ENCODE data around the gene SPTLC2.

- TF ChIP-seq CTCF (IDR thresholded peaks at IDR 0.05 in 8 of 11, conservative IDR thresholded peaks at IDR 0.05 in 3 of 11) (no peak), POLR2AphosphoS5 (IDR thresholded peaks at IDR 0.05) (peak in 1 of 3 donors; percentile 7), POLR2A (IDR thresholded peaks at IDR 0.05) (no peak)
Measured at GRCh38 chr14:77607741-77608302, 8.6 kb downstream of the SPTLC2 start.

All from spleen (tissue), 7 donors.